Ascending aorta (tissue), 2 donors: ENCODE measurements around the gene PRKRIP1. TPM values are rescaled to one million over a fixed set of nuclear protein-coding genes. Genes with fewer than 3 reads are reported as not detected.
"Not testable (repeated sequence)": the region's sequence is repeated elsewhere in the genome, so short reads cannot be mapped to it uniquely, and the experiment has no call there.

Experiments used
- DNase-seq, 2 donors: peaks; one replicate each; pipeline ENCODE4 v3.0.0-alpha.2; 2019; ENCODE audit warnings: low spot score in 2 of 2
- H3K27ac ChIP-seq, 2 donors: fragments of 200-600 bp; sonication (generic); one replicate each; pipeline ENCODE4 v1.5.1; 2016 to 2017; ENCODE audit warnings: mild to moderate bottlenecking in 1 of 2
- H3K27me3 ChIP-seq: fragments of 200-600 bp; sonication (generic); one replicate; pipeline ENCODE4 v1.5.1; 2017
- H3K36me3 ChIP-seq, 2 donors: fragments of 200-600 bp; sonication (generic); one replicate each; pipeline ENCODE4 v1.5.1; 2016
- H3K4me1 ChIP-seq, 2 donors: fragments of 200-600 bp; sonication (generic); one replicate each; pipeline ENCODE4 v1.5.1; 2016 to 2017; ENCODE audit warnings: mild to moderate bottlenecking in 1 of 2
- H3K4me3 ChIP-seq, 2 donors: fragments of 200-600 bp; sonication (generic); one replicate each; pipeline ENCODE4 v1.5.1; 2016 to 2017; ENCODE audit warnings: mild to moderate bottlenecking in 1 of 2
- H3K9me3 ChIP-seq, 2 donors: fragments of 200-600 bp; sonication (generic); one replicate each; pipeline ENCODE4 v1.5.1; 2016
- CTCF ChIP-seq, 3 experiments: fragments of 200-600 bp in 2 of 3; fragments of 450-650 bp in 1 of 3; sonication (generic) in 2 of 3; IDR thresholded peaks; one replicate each; pipeline ENCODE4 v1.5.1; 2016 to 2019; ENCODE audit warnings: antibody characterized with exemption in 3 of 3, mild to moderate bottlenecking in 1 of 3, moderate library complexity in 1 of 3
- intact Hi-C: fragments of 100-400 bp; cut with DNase I; formaldehyde crosslinking; loops from one replicate; pipeline ENCODE4 v1.15.1; 2023
- total RNA-seq: library from RNA; depleted of rRNA; stranded (reverse); fragments of >200 nt; gene quantifications from one replicate; pipeline ENCODE4 v1.1.0, GENCODE V29; 2016

The PRKRIP1 gene
- total RNA-seq, 1 donor from 2014 or later = 23.6 TPM

GRCh38 chr7:102376964-102377466 lies 19.1 kb upstream of the PRKRIP1 start:
- Histone ChIP-seq H3K27ac (no peak overlapping the region), H3K9me3 (no peaks in the 10 kb centered on the region), H3K4me3 (no peak overlapping the region), H3K36me3 (peaks cover 35 to 46% of the 10 kb centered on the region in 2 donors), H3K27me3 (no peaks in the 10 kb centered on the region), H3K4me1 (no peaks in the 10 kb centered on the region)
- DNase-seq = no peak
- no peak for TF ChIP-seq CTCF (IDR thresholded peaks at IDR 0.05)
- intact Hi-C loops = no loop called here

- H3K27me3 ChIP-seq, DNase-seq, intact Hi-C loops, H3K9me3 ChIP-seq, H3K4me3 ChIP-seq, H3K4me1 ChIP-seq, H3K27ac ChIP-seq: not testable (repeated sequence)
- peaks cover 33 to 46% of the 10 kb centered on the region in 2 donors for H3K36me3 ChIP-seq
Measured at GRCh38 chr7:102380837-102381236, 15.3 kb upstream of the PRKRIP1 start.

GRCh38 chr7:102381696-102382425 lies 14.3 kb upstream of the PRKRIP1 start:
- H3K4me3 ChIP-seq, H3K9me3 ChIP-seq, H3K4me1 ChIP-seq, intact Hi-C loops, H3K27me3 ChIP-seq, DNase-seq, H3K27ac ChIP-seq: not testable (repeated sequence)
- peaks cover 28 to 41% of the 10 kb centered on the region in 2 donors for H3K36me3 ChIP-seq

- no peak overlapping the region for H3K27ac ChIP-seq
- intact Hi-C loops = no loop called here
- no peaks in the 10 kb centered on the region for H3K9me3 ChIP-seq
- no peaks in the 10 kb centered on the region for H3K27me3 ChIP-seq
- no peak overlapping the region for H3K4me3 ChIP-seq
- peak in 1 of 2 donors; percentile 25 for DNase-seq
- no peaks in the 10 kb centered on the region for H3K4me1 ChIP-seq
- no peaks in the 10 kb centered on the region for H3K36me3 ChIP-seq
- TF ChIP-seq CTCF (IDR thresholded peaks at IDR 0.05) = no peak
Measured at GRCh38 chr7:102387064-102387463, 9.1 kb upstream of the PRKRIP1 start.

- H3K4me3 ChIP-seq = no peak overlapping the region
- no peaks in the 10 kb centered on the region for H3K36me3 ChIP-seq
- H3K27ac ChIP-seq = no peak overlapping the region
- no peak for DNase-seq
- intact Hi-C loops = loop anchor here (1.0 to 5.0 kb wide), 2 partner anchors 111 to 848 kb away; no protein-coding TSS in a partner anchor
- H3K9me3 ChIP-seq = no peaks in the 10 kb centered on the region
- no peak for TF ChIP-seq CTCF (IDR thresholded peaks at IDR 0.05)
- no peaks in the 10 kb centered on the region for H3K4me1 ChIP-seq
- no peaks in the 10 kb centered on the region for H3K27me3 ChIP-seq
Measured at GRCh38 chr7:102389810-102390209, 6.4 kb upstream of the PRKRIP1 start.

GRCh38 chr7:102390697-102391484 lies 5.3 kb upstream of the PRKRIP1 start:
- Histone ChIP-seq H3K27ac (no peak overlapping the region), H3K4me3 (no peak overlapping the region), H3K36me3 (no peaks in the 10 kb centered on the region), H3K27me3 (no peaks in the 10 kb centered on the region), H3K9me3 (no peaks in the 10 kb centered on the region), H3K4me1 (no peaks in the 10 kb centered on the region)
- intact Hi-C loops = loop anchor here (1.0 to 5.0 kb wide), 2 partner anchors 112 to 849 kb away; no protein-coding TSS in a partner anchor
- DNase-seq = peak; percentile 27 to 88
- TF ChIP-seq CTCF (IDR thresholded peaks at IDR 0.05) = peak; percentile 86 to 94 (median 89)
